Body of pancreas (tissue), 4 donors: ENCODE results near the gene NAV1. TPM values are rescaled to one million over a fixed set of nuclear protein-coding genes. Genes with fewer than 3 reads are reported as not detected.

Experiments
- ATAC-seq: fragments of 150-250 bp; one replicate; pipeline ENCODE4 v1.9.1; 2016
- DNase-seq, 4 donors: peaks; one replicate each; pipeline ENCODE4 v3.0.0-alpha.2; 2019
- H3K27ac ChIP-seq, 4 donors: fragments of 200-600 bp; sonication (generic); 1 replicate in 3 of 4; 2 replicates in 1 of 4; pipeline versions ENCODE4 v1.5.1 to v1.6.1; 2016 to 2019; ENCODE audit warnings: mild to moderate bottlenecking in 1 of 4, mixed read lengths in 1 of 4, moderate library complexity in 1 of 4
- H3K27me3 ChIP-seq, 2 donors: fragments of 200-600 bp; sonication (generic); one replicate each; pipeline ENCODE4 v1.6.0; 2016; ENCODE audit warnings: mild to moderate bottlenecking in 1 of 2
- H3K36me3 ChIP-seq, 2 donors: fragments of 200-600 bp; sonication (generic); replicated peaks in 1 of 2; 2 replicates each; pipeline ENCODE4 v1.5.1; 2016; ENCODE audit warnings: low read depth in 2 of 2; ENCODE audit not compliant: insufficient read depth in 1 of 2
- H3K4me1 ChIP-seq: fragments of 200-600 bp; sonication (generic); one replicate; pipeline ENCODE4 v1.6.0; 2016
- H3K4me3 ChIP-seq, 2 donors: fragments of 200-600 bp; sonication (generic); 1 replicate in 1 of 2; 2 replicates in 1 of 2; pipeline ENCODE4 v1.5.1; 2016 to 2019
- H3K9me3 ChIP-seq, 3 donors: fragments of 200-600 bp; sonication (generic); 1 replicate in 2 of 3; 2 replicates in 1 of 3; pipeline ENCODE4 v1.5.1; 2016
- CTCF ChIP-seq, 7 experiments: fragments of 450-650 bp in 4 of 7; fragments of 200-600 bp in 3 of 7; sonication (generic) in 3 of 7; IDR thresholded peaks; one replicate each; pipeline ENCODE4 v1.5.1; 2016 to 2019; ENCODE audit warnings: antibody characterized with exemption in 7 of 7
- POLR2A ChIP-seq, 3 donors: fragments of 450-650 bp; IDR thresholded peaks; one replicate each; pipeline ENCODE4 v1.6.1; 2016; ENCODE audit warnings: antibody characterized with exemption in 3 of 3, mild to moderate bottlenecking in 2 of 3
- WGBS, 2 donors: methylation state at CpG; one replicate each; pipeline ENCODE4 v1.1.5; 2017; 5-methylcytosine and 5-hydroxymethylcytosine counted together
- intact Hi-C: fragments of 100-400 bp; cut with DNase I; formaldehyde crosslinking; loops from one replicate; pipeline ENCODE4 v1.15.1; 2023
- total RNA-seq, 2 donors: library from RNA; depleted of rRNA; stranded (reverse); fragments of >200 nt; gene quantifications; one replicate each; pipeline ENCODE4 v1.1.0, GENCODE V29; 2016

NAV1 gene
- total RNA-seq, 2 donors from 2014 or later = 11.5 to 13.7 TPM

GRCh38 chr1:201525193-201525778, 13.6 kb upstream of the NAV1 start:
- H3K36me3 ChIP-seq = no peaks in the 10 kb centered on the region
- DNase-seq = no peak
- TF ChIP-seq POLR2A (IDR thresholded peaks at IDR 0.05) (no peak), CTCF (IDR thresholded peaks at IDR 0.05) (no peak)
- 90 to 94% methylated on average over 1 of the region's 1 CpG for WGBS, 2 donors
- ATAC-seq = no peak
- no peaks in the 10 kb centered on the region for H3K4me1 ChIP-seq
- no peak overlapping the region for H3K27ac ChIP-seq
- H3K27me3 ChIP-seq = no peaks in the 10 kb centered on the region
- H3K9me3 ChIP-seq = no peaks in the 10 kb centered on the region
- intact Hi-C loops = no loop called here
- no peak overlapping the region for H3K4me3 ChIP-seq

- DNase-seq (no peak), ATAC-seq (no peak)
- intact Hi-C loops = no loop called here
Observed at GRCh38 chr1:201527879-201528278, 11.0 kb upstream of the NAV1 start.

GRCh38 chr1:201528631-201529252, 10.2 kb upstream of the NAV1 start:
- Histone ChIP-seq H3K4me1 (peaks cover 21% of the 10 kb centered on the region), H3K9me3 (no peaks in the 10 kb centered on the region), H3K27me3 (no peaks in the 10 kb centered on the region), H3K4me3 (no peak overlapping the region), H3K36me3 (no peaks in the 10 kb centered on the region), H3K27ac (no peak overlapping the region)
- ATAC-seq = no peak
- intact Hi-C loops = no loop called here
- no peak for DNase-seq
- TF ChIP-seq POLR2A (IDR thresholded peaks at IDR 0.05) (no peak), CTCF (IDR thresholded peaks at IDR 0.05) (no peak)
- 92 to 94% methylated on average over 3 of the region's 3 CpGs for WGBS, 2 donors

More at GRCh38 chr1:201527879-201528278, 11.0 kb upstream of the NAV1 start:
- Histone ChIP-seq H3K27me3 (no peaks in the 10 kb centered on the region), H3K4me1 (peaks cover 21% of the 10 kb centered on the region), H3K27ac (no peak overlapping the region), H3K4me3 (no peak overlapping the region), H3K36me3 (no peaks in the 10 kb centered on the region), H3K9me3 (no peaks in the 10 kb centered on the region)
- WGBS, 2 donors = 91 to 92% methylated on average over 5 of the region's 5 CpGs
- TF ChIP-seq POLR2A (IDR thresholded peaks at IDR 0.05) = no peak
- TF ChIP-seq CTCF (IDR thresholded peaks at IDR 0.05) = no peak

GRCh38 chr1:201530741-201531531, 8.0 kb upstream of the NAV1 start:
- H3K9me3 ChIP-seq = no peaks in the 10 kb centered on the region
- peak overlapping the region; percentile 42 to 65 (median 54) for H3K27ac ChIP-seq
- DNase-seq = peak; percentile 71 to 81 (median 77)
- H3K27me3 ChIP-seq = no peaks in the 10 kb centered on the region
- H3K4me1 ChIP-seq = peaks cover 21% of the 10 kb centered on the region
- H3K36me3 ChIP-seq = no peaks in the 10 kb centered on the region
- intact Hi-C loops = no loop called here
- ATAC-seq = peak; percentile 70
- TF ChIP-seq CTCF (IDR thresholded peaks at IDR 0.05) = peak; percentile 44 to 68 (median 55)
- TF ChIP-seq POLR2A (IDR thresholded peaks at IDR 0.05) = no peak
- H3K4me3 ChIP-seq = no peak overlapping the region
- WGBS, 2 donors = 49 to 52% methylated on average over 21 to 26 of the region's 26 CpGs
